NCI-H2227 (cell line): ENCODE data around the gene DENND1A.

Experiments
- DNase-seq: peaks from one replicate; lab custom pipeline; 2025; ENCODE audit not compliant: unreplicated experiment; lab: John Stamatoyannopoulos, UW

DENND1A gene

GRCh38 chr9:123659358-123659757 lies 270.6 kb downstream of the DENND1A start:
- no peak for DNase-seq

GRCh38 chr9:123658792-123659191 lies 271.1 kb downstream of the DENND1A start:
- no peak for DNase-seq

GRCh38 chr9:123657941-123658340 lies 272.0 kb downstream of the DENND1A start:
- DNase-seq: peak; percentile 22

GRCh38 chr9:123657099-123657498 lies 272.8 kb downstream of the DENND1A start:
- DNase-seq: peak; percentile 38

GRCh38 chr9:123656565-123656964 lies 273.4 kb downstream of the DENND1A start:
- no peak for DNase-seq

- no peak for DNase-seq
These were observed 274.1 kb downstream of the DENND1A start for GRCh38 chr9:123655681-123656423.

GRCh38 chr9:123654994-123655637 lies 274.8 kb downstream of the DENND1A start:
- DNase-seq: no peak

GRCh38 chr9:123654218-123654993 lies 275.5 kb downstream of the DENND1A start:
- DNase-seq: no peak

GRCh38 chr9:123652416-123652815 lies 277.5 kb downstream of the DENND1A start:
- DNase-seq: no peak

- no peak for DNase-seq
These were observed 278.1 kb downstream of the DENND1A start for GRCh38 chr9:123651871-123652270.

GRCh38 chr9:123651273-123651672 lies 278.7 kb downstream of the DENND1A start:
- DNase-seq: no peak

GRCh38 chr9:123649909-123650308 lies 280.0 kb downstream of the DENND1A start:
- DNase-seq: no peak

- DNase-seq: no peak
These were observed 282.8 kb downstream of the DENND1A start for GRCh38 chr9:123647145-123647544.

- DNase-seq: no peak
These were observed 284.2 kb downstream of the DENND1A start for GRCh38 chr9:123645762-123646161.

- DNase-seq: no peak
These were observed 284.8 kb downstream of the DENND1A start for GRCh38 chr9:123645126-123645525.

GRCh38 chr9:123643518-123643917 lies 286.4 kb downstream of the DENND1A start:
- no peak for DNase-seq

GRCh38 chr9:123642291-123643278 lies 287.3 kb downstream of the DENND1A start:
- DNase-seq: peak; percentile 68

- DNase-seq: no peak
These were observed 289.1 kb downstream of the DENND1A start for GRCh38 chr9:123640792-123641222.

GRCh38 chr9:123639743-123640142 lies 290.2 kb downstream of the DENND1A start:
- no peak for DNase-seq

- no peak for DNase-seq
These were observed 291.8 kb downstream of the DENND1A start for GRCh38 chr9:123637945-123638634.
